H9 (cell line): ENCODE measurements around the gene LRRC55. TPM values are rescaled to one million over a fixed set of nuclear protein-coding genes. Genes with fewer than 3 reads are reported as not detected.

Source experiments
- DNase-seq: peaks from one replicate; pipeline ENCODE4 v3.0.0-alpha.2; 2017
- H2AFZ ChIP-seq: one replicate; pipeline ENCODE4 v1.6.1; 2013; ENCODE audit warnings: mild to moderate bottlenecking, low read length, control low read depth, moderate library complexity
- H2AK5ac ChIP-seq: 2 replicates; pipeline ENCODE4 v1.6.1; 2013; ENCODE audit warnings: low read length, control low read depth, mixed read lengths; ENCODE audit not compliant: insufficient read length
- H2BK120ac ChIP-seq: one replicate; pipeline ENCODE4 v1.6.1; 2013; ENCODE audit warnings: low read depth, mild to moderate bottlenecking, low read length, control low read depth, inconsistent platforms; ENCODE audit not compliant: poor library complexity, severe bottlenecking
- H2BK12ac ChIP-seq: 2 replicates; pipeline ENCODE4 v1.6.1; 2013; ENCODE audit warnings: low read length, control low read depth, mixed read lengths, low read depth; ENCODE audit not compliant: insufficient read length
- H2BK15ac ChIP-seq: 2 replicates; pipeline ENCODE4 v1.6.1; 2013; ENCODE audit warnings: low read depth, low read length, control low read depth
- H2BK20ac ChIP-seq: one replicate; pipeline ENCODE4 v1.6.1; 2013; ENCODE audit warnings: low read depth, mild to moderate bottlenecking, low read length, control low read depth, inconsistent platforms; ENCODE audit not compliant: poor library complexity, severe bottlenecking
- H2BK5ac ChIP-seq: 2 replicates; pipeline ENCODE4 v1.6.1; 2013; ENCODE audit warnings: low read length, control low read depth, mixed read lengths; ENCODE audit not compliant: insufficient read length
- H3K14ac ChIP-seq: 2 replicates; pipeline ENCODE4 v1.6.1; 2013; ENCODE audit warnings: low read length, control low read depth; ENCODE audit not compliant: insufficient read depth
- H3K18ac ChIP-seq: 2 replicates; pipeline ENCODE4 v1.6.1; 2013; ENCODE audit warnings: low read depth, mild to moderate bottlenecking, mixed read lengths, low read length, control low read depth; ENCODE audit not compliant: insufficient read length
- H3K23ac ChIP-seq: 2 replicates; pipeline ENCODE4 v1.6.1; 2013; ENCODE audit warnings: low read length, control low read depth, mixed read lengths, low read depth; ENCODE audit not compliant: insufficient read length
- H3K23me2 ChIP-seq: 2 replicates; pipeline ENCODE4 v1.6.1; 2013; ENCODE audit warnings: low read depth, mild to moderate bottlenecking, mixed read lengths, low read length, control low read depth; ENCODE audit not compliant: insufficient read length, poor library complexity, severe bottlenecking
- H3K27ac ChIP-seq: 2 replicates; pipeline ENCODE4 v1.5.1; 2013; ENCODE audit warnings: low read length, control low read depth, mixed read lengths, low read depth; ENCODE audit not compliant: insufficient read length
- H3K27me3 ChIP-seq: 2 replicates; pipeline ENCODE4 v1.6.1; 2013; ENCODE audit warnings: low read length, control low read depth, inconsistent platforms; ENCODE audit not compliant: insufficient read depth
- H3K4ac ChIP-seq: 2 replicates; pipeline ENCODE4 v1.6.1; 2013; ENCODE audit warnings: low read depth, mild to moderate bottlenecking, control low read depth, inconsistent platforms, low read length, moderate library complexity
- H3K4me1 ChIP-seq: 2 replicates; pipeline ENCODE4 v1.6.1; 2013; ENCODE audit warnings: low read length, control low read depth, inconsistent platforms; ENCODE audit not compliant: insufficient read depth
- H3K4me2 ChIP-seq: 2 replicates; pipeline ENCODE4 v1.6.1; 2013; ENCODE audit warnings: low read length, control low read depth, mixed read lengths; ENCODE audit not compliant: insufficient read length, insufficient read depth
- H3K56ac ChIP-seq: 2 replicates; pipeline ENCODE4 v1.6.1; 2013; ENCODE audit warnings: low read depth, mild to moderate bottlenecking, mixed read lengths, low read length, control low read depth; ENCODE audit not compliant: insufficient read length
- H3K79me1 ChIP-seq: 2 replicates; pipeline ENCODE4 v1.6.1; 2013; ENCODE audit warnings: low read depth, mild to moderate bottlenecking, moderate library complexity, low read length, control low read depth, inconsistent platforms; ENCODE audit not compliant: insufficient read depth, poor library complexity, severe bottlenecking
- H3K79me2 ChIP-seq: 2 replicates; pipeline ENCODE4 v1.6.1; 2013; ENCODE audit warnings: low read length, control low read depth, inconsistent platforms; ENCODE audit not compliant: insufficient read depth
- H3K9ac ChIP-seq: 2 replicates; pipeline ENCODE4 v1.6.1; 2013; ENCODE audit warnings: low read length, control low read depth, mixed read lengths; ENCODE audit not compliant: insufficient read length; ENCODE audit errors: extremely low read depth
- H3K9me3 ChIP-seq: one replicate; pipeline ENCODE4 v1.6.1; 2013; ENCODE audit warnings: low read depth, low read length, inconsistent platforms; ENCODE audit not compliant: control insufficient read depth
- H3T11ph ChIP-seq: one replicate; pipeline ENCODE4 v1.6.1; 2013; ENCODE audit warnings: mild to moderate bottlenecking, low read length, control low read depth, inconsistent platforms
- H4K20me1 ChIP-seq: one replicate; pipeline ENCODE4 v1.6.1; 2013; ENCODE audit not compliant: control insufficient read depth, insufficient read length, insufficient read depth
- H4K5ac ChIP-seq: 2 replicates; pipeline ENCODE4 v1.6.1; 2013; ENCODE audit warnings: low read depth, mild to moderate bottlenecking, mixed read lengths, low read length, control low read depth; ENCODE audit not compliant: insufficient read length
- H4K8ac ChIP-seq: replicated peaks from 2 replicates; pipeline ENCODE4 v1.6.1; 2013; ENCODE audit warnings: low read length, control low read depth, mixed read lengths, low read depth; ENCODE audit not compliant: insufficient read length
- H4K91ac ChIP-seq: 2 replicates; pipeline ENCODE4 v1.6.1; 2013; ENCODE audit warnings: low read depth, mild to moderate bottlenecking, moderate library complexity, mixed read lengths, low read length, control low read depth; ENCODE audit not compliant: insufficient read length
- H3K27ac Mint-ChIP-seq, 3 experiments: 2 replicates in 2 of 3; 3 replicates in 1 of 3; pipeline ENCODE4 v1.8.0; 2020 to 2021; ENCODE audit warnings: mixed read lengths in 3 of 3, mild to moderate bottlenecking in 1 of 3, moderate library complexity in 1 of 3
- H3K27me3 Mint-ChIP-seq: 2 replicates; pipeline ENCODE4 v1.8.0; 2021; ENCODE audit warnings: low read depth, mild to moderate bottlenecking, moderate library complexity, mixed read lengths
- H3K36me3 Mint-ChIP-seq, 3 experiments: 2 replicates in 2 of 3; 3 replicates in 1 of 3; pipeline ENCODE4 v1.8.0; 2020 to 2021; ENCODE audit warnings: low read depth in 3 of 3, mixed read lengths in 3 of 3; ENCODE audit not compliant: insufficient read depth in 1 of 3
- H3K4me1 Mint-ChIP-seq, 2 experiments: 2 replicates each; pipeline ENCODE4 v1.8.0; 2020; ENCODE audit warnings: mixed read lengths in 2 of 2
- H3K4me3 Mint-ChIP-seq, 2 experiments: 2 replicates in 1 of 2; 3 replicates in 1 of 2; pipeline ENCODE4 v1.8.0; 2020 to 2021; ENCODE audit warnings: mild to moderate bottlenecking in 2 of 2, mixed read lengths in 2 of 2, moderate library complexity in 1 of 2
- H3K9me3 Mint-ChIP-seq, 2 experiments: 2 replicates in 1 of 2; 3 replicates in 1 of 2; pipeline ENCODE4 v1.8.0; 2020; ENCODE audit warnings: mild to moderate bottlenecking in 2 of 2, mixed read lengths in 2 of 2, moderate library complexity in 1 of 2
- WGBS: extraction: QIAGEN DNeasy Blood & Tissue Kit; methylation state at CpG from one replicate; pipeline ENCODE4 v1.1.7; 2013; ENCODE audit warnings: missing lambda C conversion rate, low lambda C conversion rate, mixed read lengths; ENCODE audit not compliant: insufficient read length; ENCODE audit errors: extremely low coverage; 5-methylcytosine and 5-hydroxymethylcytosine counted together
- total RNA-seq: library from RNA; stranded (reverse); gene quantifications from 2 replicates; pipeline ENCODE4 v1.2.1, GENCODE V29; 2021
- TF ChIP-seq, protein P1 (sequence below): fragments of 200-600 bp; sonication (generic); conservative IDR thresholded peaks from 3 replicates; pipeline ENCODE4 v1.8.0; 2021; ENCODE audit warnings: antibody characterized with exemption, mild to moderate bottlenecking

LRRC55 gene
- total RNA-seq, 1 experiment from 2014 or later = 1.0 TPM

DNA sequence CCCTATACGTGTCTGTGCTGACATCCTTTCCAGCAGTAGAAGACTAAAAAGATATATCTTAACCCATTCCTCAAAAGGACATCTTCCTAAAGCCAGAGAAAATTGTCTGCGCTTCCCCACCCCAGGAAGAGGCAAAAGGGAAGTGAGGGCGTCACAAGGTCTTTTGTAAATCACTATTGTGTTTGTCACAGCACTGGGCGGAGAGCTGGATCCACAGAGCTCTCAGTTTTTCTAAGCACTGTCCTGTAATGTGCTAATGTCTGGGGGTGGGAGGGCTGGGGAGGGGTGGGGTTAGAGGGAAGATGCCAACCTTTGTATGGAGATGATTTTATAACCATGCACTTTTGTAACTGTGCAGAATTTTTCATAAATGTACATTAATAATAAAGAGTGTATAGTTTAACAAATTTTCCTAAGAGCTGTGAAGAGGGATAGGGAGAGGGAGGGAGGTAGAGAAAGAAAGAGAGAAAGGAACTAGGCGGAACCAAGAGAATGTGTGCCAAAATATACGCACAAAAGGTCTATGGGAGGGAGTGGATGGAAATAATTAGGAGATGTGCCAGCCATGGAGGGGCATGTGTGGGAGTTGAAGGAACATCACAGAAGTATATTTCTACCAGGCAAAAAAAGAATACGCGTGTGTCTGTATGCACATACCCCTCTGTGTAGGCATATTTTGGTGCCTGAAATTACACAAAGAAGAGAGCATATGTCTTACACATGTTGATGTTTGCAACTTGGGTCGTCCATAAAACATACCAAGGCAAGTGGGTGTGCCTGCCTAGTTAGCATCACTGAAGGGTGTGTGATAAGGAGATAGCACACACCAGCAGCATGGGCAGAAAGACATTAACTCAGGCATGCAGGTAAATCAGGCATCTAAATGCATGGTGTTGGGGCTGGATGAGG lies 9.8 kb downstream of the LRRC55 start:
- Histone ChIP-seq H3T11ph (no peak overlapping the region), H4K20me1 (no peaks in the 10 kb centered on the region), H2BK12ac (no peak overlapping the region), H3K9ac (no peak overlapping the region), H3K4ac (no peak overlapping the region), H3K79me1 (no peaks in the 10 kb centered on the region), H3K18ac (no peak overlapping the region), H4K8ac (no peak overlapping the region), H2BK20ac (no peak overlapping the region), H2BK120ac (no peak overlapping the region), H3K4me2 (no peak overlapping the region), H2AFZ (no peak overlapping the region), H3K14ac (no peak overlapping the region), H4K91ac (no peak overlapping the region), H4K5ac (no peak overlapping the region), H3K79me2 (no peaks in the 10 kb centered on the region), H2AK5ac (no peak overlapping the region), H2BK15ac (no peak overlapping the region), H3K9me3 (no peaks in the 10 kb centered on the region), H3K4me1 (no peaks in the 10 kb centered on the region), H3K23ac (no peak overlapping the region), H3K27me3 (no peaks in the 10 kb centered on the region), H3K56ac (no peak overlapping the region), H3K23me2 (no peaks in the 10 kb centered on the region), H2BK5ac (no peak overlapping the region), H3K27ac (no peak overlapping the region)
- TF ChIP-seq, protein P1, sequence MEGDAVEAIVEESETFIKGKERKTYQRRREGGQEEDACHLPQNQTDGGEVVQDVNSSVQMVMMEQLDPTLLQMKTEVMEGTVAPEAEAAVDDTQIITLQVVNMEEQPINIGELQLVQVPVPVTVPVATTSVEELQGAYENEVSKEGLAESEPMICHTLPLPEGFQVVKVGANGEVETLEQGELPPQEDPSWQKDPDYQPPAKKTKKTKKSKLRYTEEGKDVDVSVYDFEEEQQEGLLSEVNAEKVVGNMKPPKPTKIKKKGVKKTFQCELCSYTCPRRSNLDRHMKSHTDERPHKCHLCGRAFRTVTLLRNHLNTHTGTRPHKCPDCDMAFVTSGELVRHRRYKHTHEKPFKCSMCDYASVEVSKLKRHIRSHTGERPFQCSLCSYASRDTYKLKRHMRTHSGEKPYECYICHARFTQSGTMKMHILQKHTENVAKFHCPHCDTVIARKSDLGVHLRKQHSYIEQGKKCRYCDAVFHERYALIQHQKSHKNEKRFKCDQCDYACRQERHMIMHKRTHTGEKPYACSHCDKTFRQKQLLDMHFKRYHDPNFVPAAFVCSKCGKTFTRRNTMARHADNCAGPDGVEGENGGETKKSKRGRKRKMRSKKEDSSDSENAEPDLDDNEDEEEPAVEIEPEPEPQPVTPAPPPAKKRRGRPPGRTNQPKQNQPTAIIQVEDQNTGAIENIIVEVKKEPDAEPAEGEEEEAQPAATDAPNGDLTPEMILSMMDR = no peak
- H3K9me3 Mint-ChIP-seq = no peaks in the 10 kb centered on the region; a peak in 1 of 5 replicates
- H3K4me1 Mint-ChIP-seq = peaks cover 23 to 24% of the 10 kb centered on the region in 2 experiments
- WGBS = no CpG with 5 or more reads among the region's 9 CpGs
- peaks cover 0 to 2% (median 0%) of the 10 kb centered on the region in 3 experiments; a peak in 2 of 7 replicates for H3K36me3 Mint-ChIP-seq
- H3K27ac Mint-ChIP-seq = no peak overlapping the region; a peak in 1 of 7 replicates
- H3K4me3 Mint-ChIP-seq = no peak overlapping the region
- H3K27me3 Mint-ChIP-seq = peaks cover 5% of the 10 kb centered on the region
- no peak for DNase-seq
